Nephron progenitor cell (in vitro differentiated cells): ENCODE measurements around the gene WDFY2.

Source experiments
- DNase-seq: peaks from one replicate; pipeline ENCODE4 v3.0.0; 2021
- H3K27ac Mint-ChIP-seq: 2 replicates; pipeline ENCODE4 v1.8.0; 2021; ENCODE audit warnings: mild to moderate bottlenecking, moderate library complexity, mixed read lengths
- H3K27me3 Mint-ChIP-seq: 2 replicates; pipeline ENCODE4 v1.8.0; 2021; ENCODE audit warnings: mild to moderate bottlenecking, low read depth, mixed read lengths; ENCODE audit not compliant: poor library complexity
- H3K36me3 Mint-ChIP-seq: 2 replicates; pipeline ENCODE4 v1.8.0; 2021; ENCODE audit warnings: low read depth, mixed read lengths
- H3K4me1 Mint-ChIP-seq: 2 replicates; pipeline ENCODE4 v1.8.0; 2021; ENCODE audit warnings: mixed read lengths
- H3K4me3 Mint-ChIP-seq: 2 replicates; pipeline ENCODE4 v1.8.0; 2021; ENCODE audit warnings: mild to moderate bottlenecking, moderate library complexity, mixed read lengths
- H3K9me3 Mint-ChIP-seq: 2 replicates; pipeline ENCODE4 v1.8.0; 2021; ENCODE audit warnings: mild to moderate bottlenecking, moderate library complexity, mixed read lengths
- CTCF ChIP-seq: fragments of 200-600 bp; sonication (generic); IDR thresholded peaks from 2 replicates; pipeline ENCODE4 v1.5.0; 2021; ENCODE audit warnings: antibody characterized with exemption

WDFY2 gene

DNA sequence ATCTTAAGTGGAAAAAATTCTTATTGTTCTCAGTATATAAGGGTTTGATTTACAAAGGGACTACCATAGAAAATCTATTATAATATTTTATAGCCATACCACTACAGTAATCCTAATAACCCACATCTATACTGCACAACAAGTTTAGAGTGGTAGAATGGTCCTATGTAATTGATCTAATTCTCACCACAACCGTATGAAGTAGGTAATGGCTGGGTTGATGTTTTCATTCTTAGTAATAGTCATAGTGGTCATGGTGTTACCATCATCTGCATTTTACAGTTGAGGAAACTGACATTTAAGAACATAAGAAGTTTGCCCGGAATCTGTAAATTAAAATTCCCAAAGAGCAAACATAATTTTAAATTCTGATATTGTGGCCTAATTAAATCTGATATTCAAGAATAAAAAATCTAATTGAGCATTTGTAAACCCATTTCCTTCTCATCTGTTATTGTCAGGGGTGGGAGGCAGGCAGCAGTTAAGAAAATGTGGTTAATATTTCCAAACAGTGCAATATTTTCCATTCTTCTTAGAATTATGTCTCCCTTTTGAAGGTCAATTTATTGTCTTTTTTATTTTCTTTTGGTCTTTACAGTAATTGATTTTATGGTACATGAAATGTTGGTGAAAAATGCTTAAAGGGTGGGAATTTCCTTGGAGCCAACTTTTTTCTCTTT lies 154.1 kb downstream of the WDFY2 start:
- Mint-ChIP-seq H3K9me3 (no peaks in the 10 kb centered on the region), H3K36me3 (peaks cover 29% of the 10 kb centered on the region), H3K27ac (peak overlapping the region; percentile 80), H3K4me3 (no peak overlapping the region), H3K27me3 (peaks cover 3% of the 10 kb centered on the region), H3K4me1 (peaks cover 31% of the 10 kb centered on the region)
- TF ChIP-seq CTCF, result no peak
- no peak for DNase-seq

DNA sequence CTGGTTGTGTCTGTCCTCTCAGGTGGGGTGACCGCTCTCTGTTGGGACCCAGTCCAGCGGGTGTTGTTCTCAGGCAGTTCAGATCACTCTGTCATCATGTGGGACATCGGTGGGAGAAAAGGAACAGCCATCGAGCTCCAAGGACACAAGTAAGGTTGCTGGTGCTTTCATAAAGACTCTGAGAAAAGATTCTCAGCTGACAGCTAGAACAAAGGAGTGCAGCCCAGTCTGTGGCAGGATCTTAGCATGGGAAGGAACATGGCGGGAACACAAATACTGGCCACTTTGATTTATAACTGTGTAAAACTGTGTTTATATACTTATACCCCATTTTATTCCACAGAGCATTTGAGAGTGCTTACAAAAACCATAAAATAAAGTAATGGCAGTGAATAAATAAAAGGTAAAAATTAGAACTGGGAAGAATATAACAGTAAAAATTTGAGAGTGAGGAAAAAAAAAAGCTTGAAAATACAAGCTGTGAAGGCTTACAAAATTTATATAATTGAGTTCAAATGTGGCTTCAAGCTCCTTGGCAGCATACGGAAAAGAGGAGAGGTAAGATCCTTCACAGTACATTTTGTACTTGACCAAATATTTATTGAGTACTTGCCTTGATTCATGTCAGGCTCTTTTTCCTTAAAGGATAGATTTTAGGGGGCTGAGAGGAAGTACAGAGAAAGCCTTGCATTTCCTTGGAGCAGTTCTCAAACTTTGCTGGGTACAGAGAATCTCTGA lies 154.9 kb downstream of the WDFY2 start:
- DNase-seq, result no peak
- Mint-ChIP-seq H3K27ac (peak overlapping the region; percentile 80), H3K9me3 (no peaks in the 10 kb centered on the region), H3K27me3 (peaks cover 3% of the 10 kb centered on the region), H3K36me3 (peaks cover 29% of the 10 kb centered on the region), H3K4me1 (peaks cover 26% of the 10 kb centered on the region), H3K4me3 (no peak overlapping the region)
- TF ChIP-seq CTCF, result no peak

- Mint-ChIP-seq H3K4me3 (no peak overlapping the region), H3K36me3 (peaks cover 24% of the 10 kb centered on the region), H3K9me3 (no peaks in the 10 kb centered on the region), H3K27me3 (peaks cover 3% of the 10 kb centered on the region), H3K4me1 (peaks cover 26% of the 10 kb centered on the region), H3K27ac (no peak overlapping the region)
- DNase-seq, result no peak
- no peak for TF ChIP-seq CTCF
These were observed 156.4 kb downstream of the WDFY2 start for GRCh38 chr13:51740698-51741097.

DNA sequence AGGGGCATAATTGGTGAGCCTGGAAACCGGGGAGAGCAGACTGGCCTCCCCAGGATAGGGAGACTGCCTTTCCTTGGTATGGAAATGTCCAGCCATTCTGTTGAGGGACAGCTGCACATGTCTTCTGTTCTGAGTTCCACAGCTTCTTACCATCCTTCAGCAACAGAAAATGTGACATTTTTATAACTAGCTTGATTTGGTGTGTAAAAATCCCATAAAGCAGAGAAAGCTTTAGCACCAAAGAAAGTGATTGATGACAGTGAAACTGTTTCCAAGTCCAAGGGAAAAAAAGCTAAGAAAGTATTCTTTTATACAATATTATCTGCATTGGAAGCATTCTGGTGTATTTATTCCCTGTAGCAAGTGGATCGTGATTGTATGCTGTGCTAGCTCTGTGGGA lies 157.8 kb downstream of the WDFY2 start:
- Mint-ChIP-seq H3K36me3 (peaks cover 20% of the 10 kb centered on the region), H3K4me3 (no peak overlapping the region), H3K9me3 (no peaks in the 10 kb centered on the region), H3K27ac (peak overlapping the region; percentile 64), H3K4me1 (peaks cover 26% of the 10 kb centered on the region), H3K27me3 (peaks cover 3% of the 10 kb centered on the region)
- no peak for DNase-seq
- no peak for TF ChIP-seq CTCF

- Mint-ChIP-seq H3K4me1 (peaks cover 26% of the 10 kb centered on the region), H3K9me3 (peaks cover 5% of the 10 kb centered on the region), H3K4me3 (no peak overlapping the region), H3K27ac (peak overlapping the region; percentile 95), H3K27me3 (peaks cover 1% of the 10 kb centered on the region), H3K36me3 (peaks cover 26% of the 10 kb centered on the region)
- DNase-seq, result no peak
- no peak for TF ChIP-seq CTCF
These were observed 158.3 kb downstream of the WDFY2 start for GRCh38 chr13:51742611-51743010.
